ENCODE data around the gene NSUN3. TPM values are rescaled to one million over a fixed set of nuclear protein-coding genes. Genes with fewer than 3 reads are reported as not detected.

Gene NSUN3
- total RNA-seq, 1 donor from 2014 or later: 14.0 TPM

GRCh38 chr3:94172695-94173310, 109.9 kb downstream of the NSUN3 start:
- intact Hi-C loops (cut with DNase I): no loop called here
- no peak for ATAC-seq
- DNase-seq (ENCODE audit: low spot score): no peak

- DNase-seq (ENCODE audit: low spot score) (no peak), ATAC-seq (no peak)
- intact Hi-C loops (cut with DNase I): no loop called here
These were observed 111.0 kb downstream of the NSUN3 start for GRCh38 chr3:94173673-94174434.

- intact Hi-C loops (cut with DNase I): no loop called here
- DNase-seq (ENCODE audit: low spot score) (no peak), ATAC-seq (no peak)
These were observed 112.8 kb downstream of the NSUN3 start for GRCh38 chr3:94175677-94176076.

DNA sequence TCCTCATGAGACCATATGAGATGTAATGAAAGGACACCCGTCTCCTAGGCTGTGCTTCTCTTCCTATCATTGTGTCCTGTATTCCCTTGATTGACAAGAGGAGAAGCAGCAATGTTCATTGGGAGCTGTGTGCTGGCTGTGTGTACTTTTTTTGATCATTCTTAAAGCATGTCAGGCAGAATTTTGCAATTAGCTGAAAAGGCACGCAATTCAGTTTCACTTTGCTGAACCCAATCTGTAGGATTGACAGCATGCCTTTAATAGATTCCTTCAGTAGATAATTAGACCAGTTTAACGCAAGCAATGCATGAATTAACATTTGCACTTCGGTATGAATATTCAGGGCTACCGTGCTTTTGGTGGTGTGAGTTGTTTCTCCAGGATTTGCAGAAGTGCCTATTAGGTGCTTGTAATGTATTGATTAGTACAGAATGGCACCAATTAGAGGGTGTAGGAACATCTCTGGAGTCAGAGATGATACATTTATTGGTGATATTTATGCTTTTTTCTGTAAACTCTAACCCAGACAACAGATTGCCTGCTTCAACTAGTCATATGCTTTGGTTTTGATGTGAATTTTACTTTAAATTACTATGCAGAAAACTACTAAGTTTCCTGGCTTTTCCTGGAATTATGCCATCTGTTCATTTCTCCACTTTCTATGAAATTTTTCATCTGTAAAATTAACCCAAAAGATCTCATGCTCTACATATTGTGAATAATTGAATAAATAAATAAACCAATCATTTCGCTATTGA, 114.3 kb downstream of the NSUN3 start:
- intact Hi-C loops (cut with DNase I): no loop called here
- DNase-seq (ENCODE audit: low spot score): no peak
- no peak for ATAC-seq

Other genes with a start within 250 kb of the NSUN3 start
- 261 TPM for gene PROS1, start 89.2 kb upstream of the NSUN3 start, total RNA-seq
- 29.7 TPM for gene ARL13B, start 82.9 kb upstream of the NSUN3 start, total RNA-seq
- 0.31 TPM for gene STX19, start 34.5 kb upstream of the NSUN3 start, total RNA-seq
- gene DHFR2, start 145 bp upstream of the NSUN3 start, total RNA-seq: 11.5 TPM

All from sciatic nerve (tissue), 2 donors.